Measurements from ENCODE around the gene POLR2C. TPM values are rescaled to one million over a fixed set of nuclear protein-coding genes. Genes with fewer than 3 reads are reported as not detected.

Gene POLR2C
- total RNA-seq, 2 donors from 2014 or later: 99.6 to 182 TPM

DNA sequence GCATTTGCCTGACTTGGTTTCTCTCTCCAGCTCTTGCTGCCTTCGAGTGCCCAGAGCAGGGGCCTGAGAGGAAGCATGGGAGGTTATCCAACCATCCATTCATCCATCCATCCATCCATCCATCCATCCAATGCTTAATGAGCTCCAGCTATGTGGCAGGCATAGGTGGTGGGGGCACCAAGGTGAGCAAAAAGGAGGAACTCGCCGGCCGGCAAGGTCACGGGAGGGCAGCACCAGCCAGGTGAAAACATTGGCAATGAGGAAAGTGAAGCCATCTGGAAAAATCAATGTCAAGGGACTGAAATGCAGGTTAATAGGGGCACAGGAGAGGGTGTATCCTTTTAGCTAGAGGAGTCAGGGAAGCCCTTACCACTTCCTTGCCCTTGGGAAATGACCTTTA is 42.0 kb downstream of the POLR2C start:
- no peak for DNase-seq (ENCODE audit: low spot score)
- Histone ChIP-seq H3K27ac (no peak overlapping the region), H3K4me3 (no peak overlapping the region), H3K27me3 (replicated peaks; ENCODE audit: insufficient read depth) (no peaks in the 10 kb centered on the region), H3K9me3 (no peaks in the 10 kb centered on the region), H3K36me3 (no peaks in the 10 kb centered on the region), H3K4me1 (replicated peaks) (no peaks in the 10 kb centered on the region)
- intact Hi-C loops (cut with DNase I): no loop called here
- TF ChIP-seq POLR2AphosphoS5 (IDR thresholded peaks at IDR 0.05) (no peak), POLR2A (IDR thresholded peaks at IDR 0.05) (no peak)
- TF ChIP-seq, protein P1, sequence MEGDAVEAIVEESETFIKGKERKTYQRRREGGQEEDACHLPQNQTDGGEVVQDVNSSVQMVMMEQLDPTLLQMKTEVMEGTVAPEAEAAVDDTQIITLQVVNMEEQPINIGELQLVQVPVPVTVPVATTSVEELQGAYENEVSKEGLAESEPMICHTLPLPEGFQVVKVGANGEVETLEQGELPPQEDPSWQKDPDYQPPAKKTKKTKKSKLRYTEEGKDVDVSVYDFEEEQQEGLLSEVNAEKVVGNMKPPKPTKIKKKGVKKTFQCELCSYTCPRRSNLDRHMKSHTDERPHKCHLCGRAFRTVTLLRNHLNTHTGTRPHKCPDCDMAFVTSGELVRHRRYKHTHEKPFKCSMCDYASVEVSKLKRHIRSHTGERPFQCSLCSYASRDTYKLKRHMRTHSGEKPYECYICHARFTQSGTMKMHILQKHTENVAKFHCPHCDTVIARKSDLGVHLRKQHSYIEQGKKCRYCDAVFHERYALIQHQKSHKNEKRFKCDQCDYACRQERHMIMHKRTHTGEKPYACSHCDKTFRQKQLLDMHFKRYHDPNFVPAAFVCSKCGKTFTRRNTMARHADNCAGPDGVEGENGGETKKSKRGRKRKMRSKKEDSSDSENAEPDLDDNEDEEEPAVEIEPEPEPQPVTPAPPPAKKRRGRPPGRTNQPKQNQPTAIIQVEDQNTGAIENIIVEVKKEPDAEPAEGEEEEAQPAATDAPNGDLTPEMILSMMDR (IDR thresholded peaks at IDR 0.05): no peak
- 77% methylated on average over 5 of the region's 5 CpGs for WGBS

DNA sequence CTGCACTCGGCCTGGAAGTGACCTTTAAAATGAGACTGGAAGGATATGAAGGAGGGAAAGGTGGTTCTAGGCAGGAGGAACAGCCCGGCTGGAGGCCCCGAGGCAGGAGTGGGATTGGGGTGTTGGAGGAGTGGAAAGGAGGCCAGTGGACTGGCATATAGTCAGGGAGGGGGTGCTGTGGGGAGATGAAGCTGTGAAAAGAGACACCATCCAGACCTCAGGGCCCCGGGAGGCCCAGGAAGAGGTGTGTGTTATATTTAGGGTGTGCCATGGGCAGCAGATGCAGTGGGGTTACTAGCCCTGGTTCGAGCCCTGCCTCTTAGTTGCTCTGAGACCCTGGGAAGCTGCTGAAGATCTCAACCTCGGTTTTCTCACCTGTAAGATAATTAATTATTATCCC is 42.7 kb downstream of the POLR2C start:
- intact Hi-C loops (cut with DNase I): no loop called here
- Histone ChIP-seq H3K27me3 (replicated peaks; ENCODE audit: insufficient read depth) (no peaks in the 10 kb centered on the region), H3K4me3 (no peak overlapping the region), H3K27ac (no peak overlapping the region), H3K9me3 (no peaks in the 10 kb centered on the region), H3K4me1 (replicated peaks) (no peaks in the 10 kb centered on the region), H3K36me3 (no peaks in the 10 kb centered on the region)
- TF ChIP-seq POLR2AphosphoS5 (IDR thresholded peaks at IDR 0.05): no peak
- TF ChIP-seq, protein P1 (IDR thresholded peaks at IDR 0.05): no peak
- TF ChIP-seq POLR2A (IDR thresholded peaks at IDR 0.05): no peak
- 88% methylated on average over 6 of the region's 6 CpGs for WGBS
- no peak for DNase-seq (ENCODE audit: low spot score)

DNA sequence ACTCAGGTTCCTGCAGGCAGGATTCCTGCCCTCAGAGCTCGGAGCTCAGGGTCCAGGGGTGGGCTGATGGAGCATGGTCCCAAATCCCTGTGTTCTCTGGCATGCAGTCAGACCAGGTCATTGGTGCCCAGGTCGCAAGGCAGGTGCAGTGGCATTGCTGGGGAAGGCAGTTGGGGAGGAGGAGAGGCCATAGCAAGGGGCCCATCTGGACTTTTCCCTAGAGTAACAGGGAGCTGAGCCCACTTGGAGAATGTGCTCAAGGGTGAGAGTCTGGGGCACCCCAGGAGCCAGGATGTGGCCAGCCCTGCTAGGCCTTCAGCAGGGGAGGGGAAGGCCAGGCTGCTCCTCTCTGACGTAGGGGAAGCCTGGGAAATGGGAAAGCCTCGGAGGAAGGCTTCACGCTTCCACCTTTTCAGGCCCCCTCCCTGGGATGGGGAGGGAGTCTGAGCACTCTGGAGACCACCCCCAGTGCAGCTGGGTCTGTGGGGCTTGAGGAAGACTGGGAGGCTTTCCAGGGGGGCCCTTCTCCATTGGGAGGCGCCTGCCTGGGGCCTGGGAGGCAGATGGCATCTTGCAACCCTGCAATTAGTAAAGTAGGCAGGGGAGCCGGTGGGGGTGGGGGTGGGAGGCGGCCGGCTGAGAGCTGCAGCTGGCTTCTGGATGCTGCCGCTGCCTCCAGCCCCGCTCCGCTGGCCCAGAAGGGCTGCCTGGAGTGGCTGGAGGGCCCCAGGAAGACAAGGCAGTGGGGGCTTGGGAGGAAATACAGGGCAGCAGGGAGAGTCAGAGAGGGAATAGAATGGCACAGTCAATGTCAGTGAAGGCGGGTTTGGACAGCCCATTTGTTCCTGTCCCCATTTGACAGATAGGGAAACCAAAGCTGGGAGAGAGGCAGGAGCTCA is 44.9 kb downstream of the POLR2C start:
- Histone ChIP-seq H3K4me3 (no peak overlapping the region), H3K27ac (no peak overlapping the region), H3K36me3 (no peaks in the 10 kb centered on the region), H3K9me3 (no peaks in the 10 kb centered on the region), H3K4me1 (replicated peaks) (no peaks in the 10 kb centered on the region), H3K27me3 (replicated peaks; ENCODE audit: insufficient read depth) (no peaks in the 10 kb centered on the region)
- intact Hi-C loops (cut with DNase I): no loop called here
- DNase-seq (ENCODE audit: low spot score): no peak
- TF ChIP-seq POLR2A (IDR thresholded peaks at IDR 0.05) (no peak), POLR2AphosphoS5 (IDR thresholded peaks at IDR 0.05) (no peak)
- TF ChIP-seq, protein P1 (IDR thresholded peaks at IDR 0.05): no peak
- 69% methylated on average over 13 of the region's 13 CpGs for WGBS

DNA sequence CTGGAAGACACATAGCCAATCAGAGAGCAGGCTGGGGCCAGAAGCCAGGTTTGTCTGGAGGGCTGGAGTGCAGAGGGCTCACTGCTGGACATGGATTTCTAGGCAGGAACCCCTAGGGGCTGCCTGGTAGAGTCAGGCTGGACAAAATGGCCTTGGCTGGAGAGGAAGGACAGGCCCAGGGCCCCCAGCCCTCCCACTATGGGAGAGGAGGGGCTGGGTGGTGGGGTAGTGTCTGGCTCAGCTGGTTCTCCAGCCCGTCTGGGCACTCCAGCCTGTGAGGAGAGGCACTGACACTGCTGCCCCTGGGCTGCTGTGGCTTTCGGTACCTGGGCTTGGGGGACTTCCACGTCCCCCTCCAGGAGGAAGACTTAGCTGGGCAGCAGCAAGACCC is 45.6 kb downstream of the POLR2C start:
- H3K36me3 ChIP-seq: no peaks in the 10 kb centered on the region
- WGBS: 92% methylated on average over 3 of the region's 3 CpGs
- H3K9me3 ChIP-seq: no peaks in the 10 kb centered on the region
- no peaks in the 10 kb centered on the region for H3K27me3 ChIP-seq (replicated peaks; ENCODE audit: insufficient read depth)
- DNase-seq (ENCODE audit: low spot score): no peak
- H3K4me3 ChIP-seq: no peak overlapping the region
- H3K4me1 ChIP-seq (replicated peaks): no peaks in the 10 kb centered on the region
- TF ChIP-seq POLR2A (IDR thresholded peaks at IDR 0.05): no peak
- no peak overlapping the region for H3K27ac ChIP-seq
- intact Hi-C loops (cut with DNase I): no loop called here

DNA sequence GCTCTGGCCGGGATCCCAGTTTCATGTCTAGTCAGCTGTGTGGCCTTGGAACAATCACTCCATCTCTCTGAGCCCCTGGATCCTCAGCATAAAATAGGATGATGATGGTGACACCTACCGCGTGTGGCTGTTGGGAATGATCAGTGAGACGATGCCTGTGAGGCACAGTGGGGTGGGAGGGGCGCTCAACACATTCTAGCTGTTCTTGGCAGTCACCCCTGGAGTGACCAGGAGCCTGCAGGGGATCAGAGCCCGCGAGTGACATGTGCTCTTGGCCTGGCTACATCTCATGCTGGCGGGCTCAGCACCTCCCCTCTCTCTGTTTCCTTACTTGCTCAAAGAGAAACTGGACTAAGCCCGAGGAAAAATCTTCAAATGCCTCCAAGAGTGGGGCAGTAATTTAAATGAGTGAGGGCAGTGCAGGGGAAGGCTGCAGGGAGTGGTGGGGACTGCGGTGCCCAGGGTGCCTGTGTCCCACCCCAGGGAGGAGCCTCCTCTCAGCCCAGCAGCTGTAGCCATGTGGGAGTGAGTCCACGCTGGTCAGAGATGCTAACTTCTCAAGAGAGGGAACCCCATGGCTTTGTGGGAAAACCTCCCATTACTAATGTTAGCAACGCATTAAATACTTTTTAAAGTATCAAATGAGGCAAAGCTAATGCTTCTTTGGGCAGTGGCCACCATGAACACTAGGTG is 46.9 kb downstream of the POLR2C start:
- no peaks in the 10 kb centered on the region for H3K27me3 ChIP-seq (replicated peaks; ENCODE audit: insufficient read depth)
- no peak overlapping the region for H3K4me3 ChIP-seq
- no peak for DNase-seq (ENCODE audit: low spot score)
- intact Hi-C loops (cut with DNase I): no loop called here
- H3K4me1 ChIP-seq (replicated peaks): no peaks in the 10 kb centered on the region
- 74% methylated on average over 12 of the region's 12 CpGs for WGBS
- TF ChIP-seq, protein P1 (IDR thresholded peaks at IDR 0.05): no peak
- TF ChIP-seq POLR2AphosphoS5 (IDR thresholded peaks at IDR 0.05) (no peak), POLR2A (IDR thresholded peaks at IDR 0.05) (no peak)
- H3K9me3 ChIP-seq: no peaks in the 10 kb centered on the region
- no peaks in the 10 kb centered on the region for H3K36me3 ChIP-seq
- no peak overlapping the region for H3K27ac ChIP-seq
